ENCODE measurements around the gene GCHFR. TPM values are rescaled to one million over a fixed set of nuclear protein-coding genes. Genes with fewer than 3 reads are reported as not detected.

GCHFR gene
- total and polyA plus RNA-seq, 12 donors, result 2.2 to 10.8 (median 3.9) TPM

DNA sequence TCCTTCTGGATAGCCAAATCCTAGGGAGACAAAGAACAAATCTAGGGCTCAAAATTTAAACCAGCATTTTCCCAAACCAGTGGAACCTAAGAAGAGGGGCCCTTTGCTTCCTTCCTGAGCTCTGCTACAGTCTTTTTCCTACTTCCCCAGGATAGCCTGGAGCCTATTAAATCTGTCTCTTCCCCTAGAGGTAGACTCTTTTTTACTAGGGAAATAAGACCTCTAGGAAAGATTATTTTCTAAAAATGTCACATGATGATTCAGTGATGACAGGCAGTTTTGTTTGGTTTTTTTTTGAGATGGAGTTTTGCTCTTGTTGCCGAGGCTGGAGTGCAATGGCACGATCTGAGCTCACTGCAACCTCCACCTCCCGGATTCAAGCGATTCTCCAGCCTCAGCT lies 27.3 kb upstream of the GCHFR start:
- intact Hi-C loops (cut with DNase I), result no loop called here

DNA sequence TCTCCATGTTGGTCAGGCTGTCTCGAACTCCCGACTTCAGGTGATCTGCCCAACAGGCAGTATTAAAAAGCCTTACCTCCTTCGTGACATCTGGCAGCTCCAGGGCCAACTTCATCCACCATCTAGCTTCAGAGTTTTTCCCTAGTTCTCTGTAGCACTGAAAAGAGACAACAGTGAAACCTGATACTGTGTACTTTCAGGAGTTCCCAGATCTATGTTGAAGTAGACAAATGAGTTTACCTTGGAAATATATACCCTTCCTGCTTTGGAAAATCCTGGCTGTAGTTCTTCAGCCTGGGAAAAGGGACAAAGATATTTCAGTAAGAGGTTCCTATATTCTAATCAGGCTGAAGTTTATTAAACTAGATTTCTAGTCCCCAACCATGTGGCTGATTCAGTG lies 26.8 kb upstream of the GCHFR start:
- peaks cover 0 to 100% (median 53%) of the 10 kb centered on the region in 9 donors for H3K36me3 ChIP-seq
- no peaks in the 10 kb centered on the region for H3K4me1 ChIP-seq
- ATAC-seq (no peak), DNase-seq (no peak)
- TF ChIP-seq, protein P1, sequence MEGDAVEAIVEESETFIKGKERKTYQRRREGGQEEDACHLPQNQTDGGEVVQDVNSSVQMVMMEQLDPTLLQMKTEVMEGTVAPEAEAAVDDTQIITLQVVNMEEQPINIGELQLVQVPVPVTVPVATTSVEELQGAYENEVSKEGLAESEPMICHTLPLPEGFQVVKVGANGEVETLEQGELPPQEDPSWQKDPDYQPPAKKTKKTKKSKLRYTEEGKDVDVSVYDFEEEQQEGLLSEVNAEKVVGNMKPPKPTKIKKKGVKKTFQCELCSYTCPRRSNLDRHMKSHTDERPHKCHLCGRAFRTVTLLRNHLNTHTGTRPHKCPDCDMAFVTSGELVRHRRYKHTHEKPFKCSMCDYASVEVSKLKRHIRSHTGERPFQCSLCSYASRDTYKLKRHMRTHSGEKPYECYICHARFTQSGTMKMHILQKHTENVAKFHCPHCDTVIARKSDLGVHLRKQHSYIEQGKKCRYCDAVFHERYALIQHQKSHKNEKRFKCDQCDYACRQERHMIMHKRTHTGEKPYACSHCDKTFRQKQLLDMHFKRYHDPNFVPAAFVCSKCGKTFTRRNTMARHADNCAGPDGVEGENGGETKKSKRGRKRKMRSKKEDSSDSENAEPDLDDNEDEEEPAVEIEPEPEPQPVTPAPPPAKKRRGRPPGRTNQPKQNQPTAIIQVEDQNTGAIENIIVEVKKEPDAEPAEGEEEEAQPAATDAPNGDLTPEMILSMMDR (IDR thresholded peaks at IDR 0.05), result no peak
- no peak overlapping the region for H3K27ac ChIP-seq
- 94 to 95% methylated on average over 3 of the region's 3 CpGs for WGBS, 2 donors
- no peaks in the 10 kb centered on the region for H3K27me3 ChIP-seq
- no peak overlapping the region for H3K4me3 ChIP-seq
- intact Hi-C loops (cut with DNase I), result no loop called here
- no peaks in the 10 kb centered on the region for H3K9me3 ChIP-seq

More for the DNA sequence above, 27.3 kb upstream of the GCHFR start:
- DNase-seq (no peak), ATAC-seq (no peak)
- no peak overlapping the region for H3K4me3 ChIP-seq
- peaks cover 0 to 100% (median 51%) of the 10 kb centered on the region in 9 donors for H3K36me3 ChIP-seq
- H3K4me1 ChIP-seq, result peaks cover 0 to under 1% (median 0%) of the 10 kb centered on the region in 9 donors
- 87 to 88% methylated on average over 4 of the region's 4 CpGs for WGBS, 2 donors
- TF ChIP-seq, protein P1 (IDR thresholded peaks at IDR 0.05), result no peak
- no peaks in the 10 kb centered on the region for H3K27me3 ChIP-seq
- no peak overlapping the region for H3K27ac ChIP-seq
- no peaks in the 10 kb centered on the region for H3K9me3 ChIP-seq

DNA sequence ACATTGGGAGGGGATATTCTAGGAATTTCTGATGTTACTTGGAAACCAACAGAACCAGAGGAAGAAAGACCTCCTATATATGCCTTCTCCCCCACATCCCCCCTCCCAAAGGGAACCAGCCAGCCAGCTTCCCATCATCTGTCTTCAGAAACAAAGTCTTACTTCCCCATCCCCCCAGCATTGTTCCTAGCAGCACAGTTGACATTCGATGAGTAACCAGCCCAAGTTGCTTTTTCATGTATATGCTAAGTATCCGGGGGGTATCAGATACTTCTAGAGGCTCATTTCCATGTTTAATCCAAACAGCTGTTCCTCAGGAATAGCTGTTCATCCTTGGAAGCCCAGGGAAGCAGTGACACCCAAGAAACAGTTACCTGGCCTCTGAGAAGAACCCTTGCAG lies 24.8 kb upstream of the GCHFR start:
- ATAC-seq, result no peak
- WGBS, 2 donors, result 58 to 74% methylated on average over 2 of the region's 2 CpGs
- Histone ChIP-seq H3K4me3 (no peak overlapping the region), H3K36me3 (peaks cover 0 to 100% (median 57%) of the 10 kb centered on the region in 9 donors), H3K27ac (no peak overlapping the region), H3K27me3 (no peaks in the 10 kb centered on the region), H3K4me1 (peaks cover 0 to 13% (median 0%) of the 10 kb centered on the region in 9 donors), H3K9me3 (no peaks in the 10 kb centered on the region)
- no peak for DNase-seq
- intact Hi-C loops (cut with DNase I), result no loop called here
- TF ChIP-seq, protein P1 (IDR thresholded peaks at IDR 0.05), result no peak

DNA sequence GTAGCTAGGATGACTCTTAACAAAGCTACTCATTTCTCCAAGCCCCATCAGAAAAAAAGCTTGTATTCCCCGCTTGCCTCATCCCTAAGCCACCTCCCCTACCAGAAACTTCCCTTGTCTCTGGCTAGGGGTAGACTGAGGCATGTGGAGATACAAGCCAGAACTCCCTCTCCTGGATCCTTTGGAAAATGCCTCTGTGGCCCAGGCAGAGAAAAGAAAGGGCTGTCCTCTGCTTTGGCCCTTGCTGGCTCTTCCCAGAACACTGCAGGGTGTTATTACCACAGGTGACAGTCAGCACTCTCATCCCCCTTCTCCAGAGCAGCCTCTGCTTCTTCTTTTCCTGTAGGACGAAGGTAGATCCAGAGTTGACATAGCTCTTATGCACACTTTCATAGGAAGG lies 24.0 kb upstream of the GCHFR start:
- Histone ChIP-seq H3K27ac (no peak overlapping the region), H3K36me3 (peaks cover 0 to 99% (median 57%) of the 10 kb centered on the region in 9 donors), H3K4me3 (no peak overlapping the region), H3K9me3 (no peaks in the 10 kb centered on the region), H3K27me3 (no peaks in the 10 kb centered on the region), H3K4me1 (peaks cover 0 to 21% (median 0%) of the 10 kb centered on the region in 9 donors)
- DNase-seq (no peak), ATAC-seq (no peak)
- 98 to 100% methylated on average over 2 of the region's 2 CpGs for WGBS, 2 donors
- TF ChIP-seq, protein P1 (IDR thresholded peaks at IDR 0.05), result no peak
- intact Hi-C loops (cut with DNase I), result loop anchor here in 1 of 10 donors (5.0 kb wide), 1 partner anchor 48 kb away; no protein-coding TSS in a partner anchor

Data from heart right ventricle (tissue), 16 donors.